ENCODE data around the gene SENP7.

DNA sequence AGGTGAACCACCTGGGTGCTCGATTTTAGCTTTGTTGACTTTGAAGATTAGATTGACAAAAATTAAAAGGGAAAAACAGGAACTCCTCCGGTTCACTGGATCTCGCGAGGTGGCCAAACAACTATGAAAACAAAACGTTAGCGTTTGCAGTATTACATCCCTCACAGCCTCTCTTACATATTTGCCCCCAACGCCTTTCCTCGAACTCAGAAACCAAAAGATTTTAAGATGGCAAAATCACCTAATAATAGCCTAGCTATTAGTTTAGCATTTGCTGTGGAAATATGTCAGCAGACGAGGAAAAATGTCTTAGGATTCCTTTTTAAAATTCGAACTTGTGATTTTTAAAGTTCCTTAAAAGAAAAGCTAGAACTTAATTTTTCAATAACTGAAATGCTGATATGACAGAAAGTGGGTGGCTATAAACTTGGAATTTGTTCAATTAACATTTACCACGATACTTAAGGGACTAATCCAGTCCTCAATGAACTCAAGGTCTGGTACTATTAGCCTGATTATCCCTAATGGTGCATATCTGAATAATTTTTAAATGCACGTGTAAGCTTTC lies 491 bp upstream of the SENP7 start:
- TF ChIP-seq, protein P1, sequence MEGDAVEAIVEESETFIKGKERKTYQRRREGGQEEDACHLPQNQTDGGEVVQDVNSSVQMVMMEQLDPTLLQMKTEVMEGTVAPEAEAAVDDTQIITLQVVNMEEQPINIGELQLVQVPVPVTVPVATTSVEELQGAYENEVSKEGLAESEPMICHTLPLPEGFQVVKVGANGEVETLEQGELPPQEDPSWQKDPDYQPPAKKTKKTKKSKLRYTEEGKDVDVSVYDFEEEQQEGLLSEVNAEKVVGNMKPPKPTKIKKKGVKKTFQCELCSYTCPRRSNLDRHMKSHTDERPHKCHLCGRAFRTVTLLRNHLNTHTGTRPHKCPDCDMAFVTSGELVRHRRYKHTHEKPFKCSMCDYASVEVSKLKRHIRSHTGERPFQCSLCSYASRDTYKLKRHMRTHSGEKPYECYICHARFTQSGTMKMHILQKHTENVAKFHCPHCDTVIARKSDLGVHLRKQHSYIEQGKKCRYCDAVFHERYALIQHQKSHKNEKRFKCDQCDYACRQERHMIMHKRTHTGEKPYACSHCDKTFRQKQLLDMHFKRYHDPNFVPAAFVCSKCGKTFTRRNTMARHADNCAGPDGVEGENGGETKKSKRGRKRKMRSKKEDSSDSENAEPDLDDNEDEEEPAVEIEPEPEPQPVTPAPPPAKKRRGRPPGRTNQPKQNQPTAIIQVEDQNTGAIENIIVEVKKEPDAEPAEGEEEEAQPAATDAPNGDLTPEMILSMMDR (IDR thresholded peaks at IDR 0.05; ENCODE audit: low read length), result no peak
- TF ChIP-seq EZH2 (IDR thresholded peaks at IDR 0.05; ENCODE audit: borderline replicate concordance, low read length), result no peak
